GM23248 (cell line): ENCODE measurements around the gene CADM4.

Experiments
- EZH2 ChIP-seq: fragments of 200-600 bp; sonication (generic); IDR thresholded peaks from 2 replicates; pipeline ENCODE4 v1.6.1; 2018; ENCODE audit warnings: antibody characterized with exemption, mild to moderate bottlenecking; ENCODE audit not compliant: insufficient read depth, poor library complexity, severe bottlenecking
- EZH2phosphoT487 ChIP-seq: fragments of 200-600 bp; sonication (generic); IDR thresholded peaks from 2 replicates; pipeline ENCODE4 v1.6.1; 2018; ENCODE audit warnings: antibody characterized with exemption, moderate library complexity, mild to moderate bottlenecking, low read depth; ENCODE audit not compliant: insufficient read depth

GRCh38 chr19:43672061-43672679, 32.5 kb upstream of the CADM4 start:
- TF ChIP-seq EZH2 (no peak), EZH2phosphoT487 (no peak)
